GM12801 (cell line): ENCODE data around the gene UNCX.

ENCODE experiments used
- CTCF ChIP-seq: IDR thresholded peaks from one replicate; pipeline ENCODE4 v1.5.1; 2011; ENCODE audit warnings: control low read depth; ENCODE audit not compliant: insufficient read length; ENCODE audit errors: extremely low read depth

The UNCX gene

GRCh38 chr7:1241258-1241602 lies 8.6 kb downstream of the UNCX start:
- TF ChIP-seq CTCF: no peak

GRCh38 chr7:1241603-1242255 lies 9.1 kb downstream of the UNCX start:
- TF ChIP-seq CTCF: no peak

- no peak for TF ChIP-seq CTCF
Observed at GRCh38 chr7:1242256-1242605, 9.6 kb downstream of the UNCX start.

GRCh38 chr7:1242606-1243289 lies 10.1 kb downstream of the UNCX start:
- no peak for TF ChIP-seq CTCF

GRCh38 chr7:1243290-1243963 lies 10.8 kb downstream of the UNCX start:
- no peak for TF ChIP-seq CTCF

GRCh38 chr7:1243964-1244416 lies 11.3 kb downstream of the UNCX start:
- TF ChIP-seq CTCF: no peak

GRCh38 chr7:1244700-1245523 lies 12.2 kb downstream of the UNCX start:
- no peak for TF ChIP-seq CTCF
